K562 (cell line): ENCODE data around the gene CAPN6. TPM values are rescaled to one million over a fixed set of nuclear protein-coding genes. Genes with fewer than 3 reads are reported as not detected.

Experiments used
- BCOR ChIP-seq: fragments of 450-650 bp; IDR thresholded peaks from 2 replicates; pipeline ENCODE4 v1.6.1; 2016
- C11orf30 ChIP-seq: fragments of 450-650 bp; IDR thresholded peaks from 2 replicates; pipeline ENCODE4 v1.6.1; 2016; ENCODE audit warnings: low read depth, mild to moderate bottlenecking
- CHCHD3 ChIP-seq: fragments of 250-450 bp; sonication (Bioruptor Pico); IDR thresholded peaks from 2 replicates; pipeline ENCODE4 v2.1.2; 2022; ENCODE audit warnings: mild to moderate bottlenecking
- DIDO1 ChIP-seq: fragments of 450-650 bp; IDR thresholded peaks from 2 replicates; pipeline ENCODE4 v1.6.1; 2016; ENCODE audit warnings: low read depth, missing biosample characterization, missing genetic modification characterization
- MAFF ChIP-seq: IDR thresholded peaks from 2 replicates; pipeline ENCODE4 v1.6.1; 2012; ENCODE audit warnings: low read length, improper control_type of control experiment
- MAFG ChIP-seq: fragments of 450-650 bp; conservative IDR thresholded peaks from 2 replicates; pipeline ENCODE4 v1.6.1; 2016; ENCODE audit warnings: missing genetic modification characterization, missing compliant biosample characterization
- RFX1 ChIP-seq: fragments of 450-650 bp; IDR thresholded peaks from 2 replicates; pipeline ENCODE4 v1.6.1; 2016; ENCODE audit warnings: mild to moderate bottlenecking, moderate library complexity
- SOX6 ChIP-seq: fragments of 450-650 bp; IDR thresholded peaks from 2 replicates; pipeline ENCODE4 v1.6.1; 2014; ENCODE audit warnings: mild to moderate bottlenecking
- ZNF253 ChIP-seq: fragments of 250-450 bp; sonication (Bioruptor Pico); conservative IDR thresholded peaks from 2 replicates; pipeline ENCODE4 v1.6.1; 2021; ENCODE audit warnings: mild to moderate bottlenecking
- ZNF316 ChIP-seq: fragments of 450-650 bp; IDR thresholded peaks from 2 replicates; pipeline ENCODE4 v1.6.1; 2016
- polyA plus RNA-seq, 8 experiments: library from polyadenylated mRNA; depleted of rRNA in 4 of 8; stranded (reverse) in 5 of 8; unstranded in 3 of 8; fragments of >200 nt; fragmentation: Nextera tagmentation in 2 of 8; fragmentation: Illumina TruSeq in 1 of 8; extraction: Ambion mirVana in 2 of 8; extraction: Trizol in 1 of 8; gene quantifications; 2 replicates each; pipeline versions ENCODE4 v1.2.1 to v1.2.3, GENCODE V29; 2011 to 2014; ENCODE audit warnings: inconsistent platforms in 1 of 8, missing spikeins in 1 of 8
- total RNA-seq, 7 experiments: library from RNA; depleted of rRNA in 6 of 7; stranded (reverse); fragments of >200 nt in 6 of 7; fragmentation: Illumina TruSeq in 2 of 7; extraction: Trizol in 2 of 7; gene quantifications; 2 replicates each; pipeline versions ENCODE4 v1.2.1 to v1.2.3, GENCODE V29; 2011 to 2021; ENCODE audit warnings: low replicate concordance in 1 of 7
- TF ChIP-seq, protein P1 (sequence below): fragments of 450-650 bp; IDR thresholded peaks from 2 replicates; pipeline ENCODE4 v1.6.1; 2017; ENCODE audit warnings: antibody characterized with exemption, mild to moderate bottlenecking
- TF ChIP-seq, protein P2 (sequence below): sonication (generic); formaldehyde crosslinking; IDR thresholded peaks from 2 replicates; pipeline ENCODE4 v1.8.0; 2022; ENCODE audit warnings: mild to moderate bottlenecking, low read depth, missing genetic modification reagents

The CAPN6 gene
- total and polyA plus RNA-seq, 9 of the 15 experiments (the other 6 are each of a cell fraction or from before 2014, with no cell fraction given): 0.11 TPM; not detected in 8

GRCh38 chrX:111254896-111255693 lies 15.2 kb downstream of the CAPN6 start (continued):
- TF ChIP-seq, protein P1, sequence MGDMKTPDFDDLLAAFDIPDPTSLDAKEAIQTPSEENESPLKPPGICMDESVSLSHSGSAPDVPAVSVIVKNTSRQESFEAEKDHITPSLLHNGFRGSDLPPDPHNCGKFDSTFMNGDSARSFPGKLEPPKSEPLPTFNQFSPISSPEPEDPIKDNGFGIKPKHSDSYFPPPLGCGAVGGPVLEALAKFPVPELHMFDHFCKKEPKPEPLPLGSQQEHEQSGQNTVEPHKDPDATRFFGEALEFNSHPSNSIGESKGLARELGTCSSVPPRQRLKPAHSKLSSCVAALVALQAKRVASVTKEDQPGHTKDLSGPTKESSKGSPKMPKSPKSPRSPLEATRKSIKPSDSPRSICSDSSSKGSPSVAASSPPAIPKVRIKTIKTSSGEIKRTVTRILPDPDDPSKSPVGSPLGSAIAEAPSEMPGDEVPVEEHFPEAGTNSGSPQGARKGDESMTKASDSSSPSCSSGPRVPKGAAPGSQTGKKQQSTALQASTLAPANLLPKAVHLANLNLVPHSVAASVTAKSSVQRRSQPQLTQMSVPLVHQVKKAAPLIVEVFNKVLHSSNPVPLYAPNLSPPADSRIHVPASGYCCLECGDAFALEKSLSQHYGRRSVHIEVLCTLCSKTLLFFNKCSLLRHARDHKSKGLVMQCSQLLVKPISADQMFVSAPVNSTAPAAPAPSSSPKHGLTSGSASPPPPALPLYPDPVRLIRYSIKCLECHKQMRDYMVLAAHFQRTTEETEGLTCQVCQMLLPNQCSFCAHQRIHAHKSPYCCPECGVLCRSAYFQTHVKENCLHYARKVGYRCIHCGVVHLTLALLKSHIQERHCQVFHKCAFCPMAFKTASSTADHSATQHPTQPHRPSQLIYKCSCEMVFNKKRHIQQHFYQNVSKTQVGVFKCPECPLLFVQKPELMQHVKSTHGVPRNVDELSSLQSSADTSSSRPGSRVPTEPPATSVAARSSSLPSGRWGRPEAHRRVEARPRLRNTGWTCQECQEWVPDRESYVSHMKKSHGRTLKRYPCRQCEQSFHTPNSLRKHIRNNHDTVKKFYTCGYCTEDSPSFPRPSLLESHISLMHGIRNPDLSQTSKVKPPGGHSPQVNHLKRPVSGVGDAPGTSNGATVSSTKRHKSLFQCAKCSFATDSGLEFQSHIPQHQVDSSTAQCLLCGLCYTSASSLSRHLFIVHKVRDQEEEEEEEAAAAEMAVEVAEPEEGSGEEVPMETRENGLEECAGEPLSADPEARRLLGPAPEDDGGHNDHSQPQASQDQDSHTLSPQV: no peak
- TF ChIP-seq DIDO1 (tag) (no peak), ZNF253 (no peak), SOX6 (no peak), BCOR (no peak), ZNF316 (peak; percentile 50; the same call in 1 of the 2 replicates), MAFF (peak; percentile 46; the same call in 1 of the 2 replicates), C11orf30 (peak; percentile 42; the same call in 1 of the 2 replicates), CHCHD3 (no peak), RFX1 (peak; percentile 33; the same call in 1 of the 2 replicates), MAFG (peak; percentile 61)
- TF ChIP-seq, protein P2, sequence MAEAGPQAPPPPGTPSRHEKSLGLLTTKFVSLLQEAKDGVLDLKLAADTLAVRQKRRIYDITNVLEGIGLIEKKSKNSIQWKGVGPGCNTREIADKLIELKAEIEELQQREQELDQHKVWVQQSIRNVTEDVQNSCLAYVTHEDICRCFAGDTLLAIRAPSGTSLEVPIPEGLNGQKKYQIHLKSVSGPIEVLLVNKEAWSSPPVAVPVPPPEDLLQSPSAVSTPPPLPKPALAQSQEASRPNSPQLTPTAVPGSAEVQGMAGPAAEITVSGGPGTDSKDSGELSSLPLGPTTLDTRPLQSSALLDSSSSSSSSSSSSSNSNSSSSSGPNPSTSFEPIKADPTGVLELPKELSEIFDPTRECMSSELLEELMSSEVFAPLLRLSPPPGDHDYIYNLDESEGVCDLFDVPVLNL (CRISPR knock-in tag): no peak
